Measurements from ENCODE around the gene NOTUM.

NOTUM gene

DNA sequence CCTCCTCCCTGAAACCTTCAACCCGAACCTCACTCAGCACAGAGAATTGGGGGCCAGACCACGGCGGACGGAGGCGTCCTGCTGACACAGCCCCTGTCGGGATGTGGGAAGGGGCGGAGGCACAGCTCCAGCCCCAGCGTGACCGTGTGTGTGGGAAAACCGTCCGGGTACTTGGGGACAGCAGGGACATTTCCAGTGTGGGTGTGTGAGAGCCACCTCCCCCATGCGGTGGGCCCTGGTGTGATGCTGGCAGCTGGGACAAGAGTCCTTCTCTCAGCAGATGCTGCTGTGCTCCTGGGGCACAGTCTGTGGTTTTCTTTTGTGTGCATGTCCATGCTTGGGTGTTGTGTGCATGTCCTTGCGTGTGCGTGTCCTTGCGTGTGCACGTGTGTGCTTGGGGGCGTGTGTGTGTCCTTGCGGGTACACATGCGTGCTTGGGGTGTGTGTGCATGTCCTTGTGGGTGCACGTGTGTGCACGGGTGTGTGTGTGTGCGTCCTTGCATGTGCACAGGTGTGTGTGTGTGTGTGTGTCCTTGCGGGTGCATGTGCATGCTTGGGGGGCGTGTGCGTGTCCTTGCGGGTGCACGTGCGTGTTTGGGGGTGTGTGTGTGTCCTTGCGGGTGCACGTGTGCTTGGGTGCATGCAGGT, 44.8 kb upstream of the NOTUM start (continued):
- TF ChIP-seq, protein P1, sequence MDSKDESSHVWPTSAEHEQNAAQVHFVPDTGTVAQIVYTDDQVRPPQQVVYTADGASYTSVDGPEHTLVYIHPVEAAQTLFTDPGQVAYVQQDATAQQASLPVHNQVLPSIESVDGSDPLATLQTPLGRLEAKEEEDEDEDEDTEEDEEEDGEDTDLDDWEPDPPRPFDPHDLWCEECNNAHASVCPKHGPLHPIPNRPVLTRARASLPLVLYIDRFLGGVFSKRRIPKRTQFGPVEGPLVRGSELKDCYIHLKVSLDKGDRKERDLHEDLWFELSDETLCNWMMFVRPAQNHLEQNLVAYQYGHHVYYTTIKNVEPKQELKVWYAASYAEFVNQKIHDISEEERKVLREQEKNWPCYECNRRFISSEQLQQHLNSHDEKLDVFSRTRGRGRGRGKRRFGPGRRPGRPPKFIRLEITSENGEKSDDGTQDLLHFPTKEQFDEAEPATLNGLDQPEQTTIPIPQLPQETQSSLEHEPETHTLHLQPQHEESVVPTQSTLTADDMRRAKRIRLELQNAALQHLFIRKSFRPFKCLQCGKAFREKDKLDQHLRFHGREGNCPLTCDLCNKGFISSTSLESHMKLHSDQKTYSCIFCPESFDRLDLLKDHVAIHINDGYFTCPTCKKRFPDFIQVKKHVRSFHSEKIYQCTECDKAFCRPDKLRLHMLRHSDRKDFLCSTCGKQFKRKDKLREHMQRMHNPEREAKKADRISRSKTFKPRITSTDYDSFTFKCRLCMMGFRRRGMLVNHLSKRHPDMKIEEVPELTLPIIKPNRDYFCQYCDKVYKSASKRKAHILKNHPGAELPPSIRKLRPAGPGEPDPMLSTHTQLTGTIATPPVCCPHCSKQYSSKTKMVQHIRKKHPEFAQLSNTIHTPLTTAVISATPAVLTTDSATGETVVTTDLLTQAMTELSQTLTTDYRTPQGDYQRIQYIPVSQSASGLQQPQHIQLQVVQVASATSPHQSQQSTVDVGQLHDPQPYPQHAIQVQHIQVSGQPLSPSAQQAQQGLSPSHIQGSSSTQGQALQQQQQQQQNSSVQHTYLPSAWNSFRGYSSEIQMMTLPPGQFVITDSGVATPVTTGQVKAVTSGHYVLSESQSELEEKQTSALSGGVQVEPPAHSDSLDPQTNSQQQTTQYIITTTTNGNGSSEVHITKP (tag by site-specific recombination; IDR thresholded peaks at IDR 0.05), result no peak
- TF ChIP-seq ZNF600 (tag by site-specific recombination; IDR thresholded peaks at IDR 0.05) (peak; percentile 42; the same call in 1 of the 2 replicates), ZNF132 (tag by site-specific recombination; IDR thresholded peaks at IDR 0.05; ENCODE audit: borderline replicate concordance) (no peak), REPIN1 (tag by site-specific recombination; IDR thresholded peaks at IDR 0.05; ENCODE audit: low read depth) (no peak), ZNF777 (tag by site-specific recombination; IDR thresholded peaks at IDR 0.05; ENCODE audit: borderline replicate concordance) (no peak), ZNF2 (tag by site-specific recombination; IDR thresholded peaks at IDR 0.05) (no peak), ZNF677 (tag by site-specific recombination; IDR thresholded peaks at IDR 0.05) (no peak), ZFP37 (tag by site-specific recombination; IDR thresholded peaks at IDR 0.05) (no peak), ZNF214 (tag by site-specific recombination; IDR thresholded peaks at IDR 0.05; ENCODE audit: borderline replicate concordance) (no peak), ZNF248 (tag by site-specific recombination; IDR thresholded peaks at IDR 0.05) (no peak), OSR2 (tag by site-specific recombination; IDR thresholded peaks at IDR 0.05) (no peak), ZNF391 (tag by site-specific recombination; IDR thresholded peaks at IDR 0.05; ENCODE audit: borderline replicate concordance, low read depth) (no peak), ZNF654 (tag by site-specific recombination; IDR thresholded peaks at IDR 0.05; ENCODE audit: low read depth) (no peak), ZNF664 (tag by site-specific recombination; IDR thresholded peaks at IDR 0.05) (no peak), SETDB1 (IDR thresholded peaks at IDR 0.05; ENCODE audit: insufficient read length, low read length) (no peak)
- TF ChIP-seq, protein P2, sequence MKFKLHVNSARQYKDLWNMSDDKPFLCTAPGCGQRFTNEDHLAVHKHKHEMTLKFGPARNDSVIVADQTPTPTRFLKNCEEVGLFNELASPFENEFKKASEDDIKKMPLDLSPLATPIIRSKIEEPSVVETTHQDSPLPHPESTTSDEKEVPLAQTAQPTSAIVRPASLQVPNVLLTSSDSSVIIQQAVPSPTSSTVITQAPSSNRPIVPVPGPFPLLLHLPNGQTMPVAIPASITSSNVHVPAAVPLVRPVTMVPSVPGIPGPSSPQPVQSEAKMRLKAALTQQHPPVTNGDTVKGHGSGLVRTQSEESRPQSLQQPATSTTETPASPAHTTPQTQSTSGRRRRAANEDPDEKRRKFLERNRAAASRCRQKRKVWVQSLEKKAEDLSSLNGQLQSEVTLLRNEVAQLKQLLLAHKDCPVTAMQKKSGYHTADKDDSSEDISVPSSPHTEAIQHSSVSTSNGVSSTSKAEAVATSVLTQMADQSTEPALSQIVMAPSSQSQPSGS (tag by site-specific recombination; IDR thresholded peaks at IDR 0.05; ENCODE audit: low read depth), result no peak
- TF ChIP-seq, protein P3, sequence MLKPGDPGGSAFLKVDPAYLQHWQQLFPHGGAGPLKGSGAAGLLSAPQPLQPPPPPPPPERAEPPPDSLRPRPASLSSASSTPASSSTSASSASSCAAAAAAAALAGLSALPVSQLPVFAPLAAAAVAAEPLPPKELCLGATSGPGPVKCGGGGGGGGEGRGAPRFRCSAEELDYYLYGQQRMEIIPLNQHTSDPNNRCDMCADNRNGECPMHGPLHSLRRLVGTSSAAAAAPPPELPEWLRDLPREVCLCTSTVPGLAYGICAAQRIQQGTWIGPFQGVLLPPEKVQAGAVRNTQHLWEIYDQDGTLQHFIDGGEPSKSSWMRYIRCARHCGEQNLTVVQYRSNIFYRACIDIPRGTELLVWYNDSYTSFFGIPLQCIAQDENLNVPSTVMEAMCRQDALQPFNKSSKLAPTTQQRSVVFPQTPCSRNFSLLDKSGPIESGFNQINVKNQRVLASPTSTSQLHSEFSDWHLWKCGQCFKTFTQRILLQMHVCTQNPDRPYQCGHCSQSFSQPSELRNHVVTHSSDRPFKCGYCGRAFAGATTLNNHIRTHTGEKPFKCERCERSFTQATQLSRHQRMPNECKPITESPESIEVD (tag by site-specific recombination; IDR thresholded peaks at IDR 0.05), result no peak
- TF ChIP-seq, protein P4, sequence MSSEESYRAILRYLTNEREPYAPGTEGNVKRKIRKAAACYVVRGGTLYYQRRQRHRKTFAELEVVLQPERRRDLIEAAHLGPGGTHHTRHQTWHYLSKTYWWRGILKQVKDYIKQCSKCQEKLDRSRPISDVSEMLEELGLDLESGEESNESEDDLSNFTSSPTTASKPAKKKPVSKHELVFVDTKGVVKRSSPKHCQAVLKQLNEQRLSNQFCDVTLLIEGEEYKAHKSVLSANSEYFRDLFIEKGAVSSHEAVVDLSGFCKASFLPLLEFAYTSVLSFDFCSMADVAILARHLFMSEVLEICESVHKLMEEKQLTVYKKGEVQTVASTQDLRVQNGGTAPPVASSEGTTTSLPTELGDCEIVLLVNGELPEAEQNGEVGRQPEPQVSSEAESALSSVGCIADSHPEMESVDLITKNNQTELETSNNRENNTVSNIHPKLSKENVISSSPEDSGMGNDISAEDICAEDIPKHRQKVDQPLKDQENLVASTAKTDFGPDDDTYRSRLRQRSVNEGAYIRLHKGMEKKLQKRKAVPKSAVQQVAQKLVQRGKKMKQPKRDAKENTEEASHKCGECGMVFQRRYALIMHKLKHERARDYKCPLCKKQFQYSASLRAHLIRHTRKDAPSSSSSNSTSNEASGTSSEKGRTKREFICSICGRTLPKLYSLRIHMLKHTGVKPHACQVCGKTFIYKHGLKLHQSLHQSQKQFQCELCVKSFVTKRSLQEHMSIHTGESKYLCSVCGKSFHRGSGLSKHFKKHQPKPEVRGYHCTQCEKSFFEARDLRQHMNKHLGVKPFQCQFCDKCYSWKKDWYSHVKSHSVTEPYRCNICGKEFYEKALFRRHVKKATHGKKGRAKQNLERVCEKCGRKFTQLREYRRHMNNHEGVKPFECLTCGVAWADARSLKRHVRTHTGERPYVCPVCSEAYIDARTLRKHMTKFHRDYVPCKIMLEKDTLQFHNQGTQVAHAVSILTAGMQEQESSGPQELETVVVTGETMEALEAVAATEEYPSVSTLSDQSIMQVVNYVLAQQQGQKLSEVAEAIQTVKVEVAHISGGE (tag by site-specific recombination; conservative IDR thresholded peaks at IDR 0.05; ENCODE audit: low read depth), result no peak
- TF ChIP-seq, protein P5, sequence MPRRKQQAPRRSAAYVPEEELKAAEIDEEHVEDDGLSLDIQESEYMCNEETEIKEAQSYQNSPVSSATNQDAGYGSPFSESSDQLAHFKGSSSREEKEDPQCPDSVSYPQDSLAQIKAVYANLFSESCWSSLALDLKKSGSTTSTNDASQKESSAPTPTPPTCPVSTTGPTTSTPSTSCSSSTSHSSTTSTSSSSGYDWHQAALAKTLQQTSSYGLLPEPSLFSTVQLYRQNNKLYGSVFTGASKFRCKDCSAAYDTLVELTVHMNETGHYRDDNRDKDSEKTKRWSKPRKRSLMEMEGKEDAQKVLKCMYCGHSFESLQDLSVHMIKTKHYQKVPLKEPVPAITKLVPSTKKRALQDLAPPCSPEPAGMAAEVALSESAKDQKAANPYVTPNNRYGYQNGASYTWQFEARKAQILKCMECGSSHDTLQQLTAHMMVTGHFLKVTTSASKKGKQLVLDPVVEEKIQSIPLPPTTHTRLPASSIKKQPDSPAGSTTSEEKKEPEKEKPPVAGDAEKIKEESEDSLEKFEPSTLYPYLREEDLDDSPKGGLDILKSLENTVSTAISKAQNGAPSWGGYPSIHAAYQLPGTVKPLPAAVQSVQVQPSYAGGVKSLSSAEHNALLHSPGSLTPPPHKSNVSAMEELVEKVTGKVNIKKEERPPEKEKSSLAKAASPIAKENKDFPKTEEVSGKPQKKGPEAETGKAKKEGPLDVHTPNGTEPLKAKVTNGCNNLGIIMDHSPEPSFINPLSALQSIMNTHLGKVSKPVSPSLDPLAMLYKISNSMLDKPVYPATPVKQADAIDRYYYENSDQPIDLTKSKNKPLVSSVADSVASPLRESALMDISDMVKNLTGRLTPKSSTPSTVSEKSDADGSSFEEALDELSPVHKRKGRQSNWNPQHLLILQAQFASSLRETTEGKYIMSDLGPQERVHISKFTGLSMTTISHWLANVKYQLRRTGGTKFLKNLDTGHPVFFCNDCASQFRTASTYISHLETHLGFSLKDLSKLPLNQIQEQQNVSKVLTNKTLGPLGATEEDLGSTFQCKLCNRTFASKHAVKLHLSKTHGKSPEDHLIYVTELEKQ (tag by site-specific recombination; IDR thresholded peaks at IDR 0.05; ENCODE audit: borderline replicate concordance), result no peak
- TF ChIP-seq, protein P6, sequence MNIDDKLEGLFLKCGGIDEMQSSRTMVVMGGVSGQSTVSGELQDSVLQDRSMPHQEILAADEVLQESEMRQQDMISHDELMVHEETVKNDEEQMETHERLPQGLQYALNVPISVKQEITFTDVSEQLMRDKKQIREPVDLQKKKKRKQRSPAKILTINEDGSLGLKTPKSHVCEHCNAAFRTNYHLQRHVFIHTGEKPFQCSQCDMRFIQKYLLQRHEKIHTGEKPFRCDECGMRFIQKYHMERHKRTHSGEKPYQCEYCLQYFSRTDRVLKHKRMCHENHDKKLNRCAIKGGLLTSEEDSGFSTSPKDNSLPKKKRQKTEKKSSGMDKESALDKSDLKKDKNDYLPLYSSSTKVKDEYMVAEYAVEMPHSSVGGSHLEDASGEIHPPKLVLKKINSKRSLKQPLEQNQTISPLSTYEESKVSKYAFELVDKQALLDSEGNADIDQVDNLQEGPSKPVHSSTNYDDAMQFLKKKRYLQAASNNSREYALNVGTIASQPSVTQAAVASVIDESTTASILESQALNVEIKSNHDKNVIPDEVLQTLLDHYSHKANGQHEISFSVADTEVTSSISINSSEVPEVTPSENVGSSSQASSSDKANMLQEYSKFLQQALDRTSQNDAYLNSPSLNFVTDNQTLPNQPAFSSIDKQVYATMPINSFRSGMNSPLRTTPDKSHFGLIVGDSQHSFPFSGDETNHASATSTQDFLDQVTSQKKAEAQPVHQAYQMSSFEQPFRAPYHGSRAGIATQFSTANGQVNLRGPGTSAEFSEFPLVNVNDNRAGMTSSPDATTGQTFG (tag by site-specific recombination; IDR thresholded peaks at IDR 0.05; ENCODE audit: borderline replicate concordance), result no peak
- TF ChIP-seq, protein P7, sequence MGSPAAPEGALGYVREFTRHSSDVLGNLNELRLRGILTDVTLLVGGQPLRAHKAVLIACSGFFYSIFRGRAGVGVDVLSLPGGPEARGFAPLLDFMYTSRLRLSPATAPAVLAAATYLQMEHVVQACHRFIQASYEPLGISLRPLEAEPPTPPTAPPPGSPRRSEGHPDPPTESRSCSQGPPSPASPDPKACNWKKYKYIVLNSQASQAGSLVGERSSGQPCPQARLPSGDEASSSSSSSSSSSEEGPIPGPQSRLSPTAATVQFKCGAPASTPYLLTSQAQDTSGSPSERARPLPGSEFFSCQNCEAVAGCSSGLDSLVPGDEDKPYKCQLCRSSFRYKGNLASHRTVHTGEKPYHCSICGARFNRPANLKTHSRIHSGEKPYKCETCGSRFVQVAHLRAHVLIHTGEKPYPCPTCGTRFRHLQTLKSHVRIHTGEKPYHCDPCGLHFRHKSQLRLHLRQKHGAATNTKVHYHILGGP (tag by site-specific recombination; IDR thresholded peaks at IDR 0.05), result no peak

Data from HEK293 (cell line).